ENCODE results near the gene ZDHHC8.

Gene ZDHHC8

DNA sequence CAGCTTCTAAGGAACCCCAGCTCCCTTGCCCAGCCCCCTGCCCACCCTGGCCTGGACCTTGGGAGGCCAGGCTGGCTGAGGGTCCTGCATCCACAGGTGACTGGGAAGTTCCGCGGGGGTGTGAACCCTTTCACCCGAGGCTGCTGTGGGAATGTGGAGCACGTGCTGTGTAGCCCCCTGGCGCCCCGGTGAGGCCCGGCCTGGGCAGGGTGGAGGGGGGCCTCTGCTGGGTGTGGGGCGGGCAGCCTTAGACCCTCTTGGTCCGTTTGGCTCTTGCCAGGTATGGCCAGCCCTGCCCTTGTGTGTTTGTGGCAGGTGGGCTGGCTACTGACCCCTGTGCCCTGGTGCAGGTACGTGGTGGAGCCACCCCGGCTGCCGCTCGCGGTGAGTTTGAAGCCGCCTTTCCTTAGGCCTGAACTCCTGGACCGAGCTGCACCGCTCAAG lies 8.9 kb downstream of the ZDHHC8 start:
- Histone ChIP-seq H3K27me3 (ENCODE audit: insufficient read depth, low read length) (no peaks in the 10 kb centered on the region), H3K4me3 (ENCODE audit: low read depth, low read length, poor library complexity, severe bottlenecking) (no peak overlapping the region), H3K27ac (ENCODE audit: low read depth, low read length, poor library complexity, severe bottlenecking) (no peak overlapping the region), H2AFZ (ENCODE audit: low read length) (no peak overlapping the region), H3K4me1 (ENCODE audit: insufficient read depth, low read length, severe bottlenecking) (peaks cover 10% of the 10 kb centered on the region), H3K4me2 (ENCODE audit: low read length) (no peak overlapping the region), H3K79me2 (ENCODE audit: insufficient read depth, low read length) (no peaks in the 10 kb centered on the region), H3K36me3 (ENCODE audit: insufficient read depth, low read length) (no peaks in the 10 kb centered on the region), H4K20me1 (ENCODE audit: insufficient read depth, low read length) (no peaks in the 10 kb centered on the region), H3F3A (ENCODE audit: insufficient read depth, low read length) (no peaks in the 10 kb centered on the region), H3K9me3 (ENCODE audit: low read length) (no peaks in the 10 kb centered on the region), H3K9me2 (ENCODE audit: low read depth, low read length) (no peaks in the 10 kb centered on the region), H3K9ac (ENCODE audit: low read length) (no peak overlapping the region)
- TF ChIP-seq EZH2 (IDR thresholded peaks at IDR 0.05; ENCODE audit: borderline replicate concordance, low read length): no peak
- TF ChIP-seq, protein P1, sequence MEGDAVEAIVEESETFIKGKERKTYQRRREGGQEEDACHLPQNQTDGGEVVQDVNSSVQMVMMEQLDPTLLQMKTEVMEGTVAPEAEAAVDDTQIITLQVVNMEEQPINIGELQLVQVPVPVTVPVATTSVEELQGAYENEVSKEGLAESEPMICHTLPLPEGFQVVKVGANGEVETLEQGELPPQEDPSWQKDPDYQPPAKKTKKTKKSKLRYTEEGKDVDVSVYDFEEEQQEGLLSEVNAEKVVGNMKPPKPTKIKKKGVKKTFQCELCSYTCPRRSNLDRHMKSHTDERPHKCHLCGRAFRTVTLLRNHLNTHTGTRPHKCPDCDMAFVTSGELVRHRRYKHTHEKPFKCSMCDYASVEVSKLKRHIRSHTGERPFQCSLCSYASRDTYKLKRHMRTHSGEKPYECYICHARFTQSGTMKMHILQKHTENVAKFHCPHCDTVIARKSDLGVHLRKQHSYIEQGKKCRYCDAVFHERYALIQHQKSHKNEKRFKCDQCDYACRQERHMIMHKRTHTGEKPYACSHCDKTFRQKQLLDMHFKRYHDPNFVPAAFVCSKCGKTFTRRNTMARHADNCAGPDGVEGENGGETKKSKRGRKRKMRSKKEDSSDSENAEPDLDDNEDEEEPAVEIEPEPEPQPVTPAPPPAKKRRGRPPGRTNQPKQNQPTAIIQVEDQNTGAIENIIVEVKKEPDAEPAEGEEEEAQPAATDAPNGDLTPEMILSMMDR (IDR thresholded peaks at IDR 0.05; ENCODE audit: low read length): no peak

DNA sequence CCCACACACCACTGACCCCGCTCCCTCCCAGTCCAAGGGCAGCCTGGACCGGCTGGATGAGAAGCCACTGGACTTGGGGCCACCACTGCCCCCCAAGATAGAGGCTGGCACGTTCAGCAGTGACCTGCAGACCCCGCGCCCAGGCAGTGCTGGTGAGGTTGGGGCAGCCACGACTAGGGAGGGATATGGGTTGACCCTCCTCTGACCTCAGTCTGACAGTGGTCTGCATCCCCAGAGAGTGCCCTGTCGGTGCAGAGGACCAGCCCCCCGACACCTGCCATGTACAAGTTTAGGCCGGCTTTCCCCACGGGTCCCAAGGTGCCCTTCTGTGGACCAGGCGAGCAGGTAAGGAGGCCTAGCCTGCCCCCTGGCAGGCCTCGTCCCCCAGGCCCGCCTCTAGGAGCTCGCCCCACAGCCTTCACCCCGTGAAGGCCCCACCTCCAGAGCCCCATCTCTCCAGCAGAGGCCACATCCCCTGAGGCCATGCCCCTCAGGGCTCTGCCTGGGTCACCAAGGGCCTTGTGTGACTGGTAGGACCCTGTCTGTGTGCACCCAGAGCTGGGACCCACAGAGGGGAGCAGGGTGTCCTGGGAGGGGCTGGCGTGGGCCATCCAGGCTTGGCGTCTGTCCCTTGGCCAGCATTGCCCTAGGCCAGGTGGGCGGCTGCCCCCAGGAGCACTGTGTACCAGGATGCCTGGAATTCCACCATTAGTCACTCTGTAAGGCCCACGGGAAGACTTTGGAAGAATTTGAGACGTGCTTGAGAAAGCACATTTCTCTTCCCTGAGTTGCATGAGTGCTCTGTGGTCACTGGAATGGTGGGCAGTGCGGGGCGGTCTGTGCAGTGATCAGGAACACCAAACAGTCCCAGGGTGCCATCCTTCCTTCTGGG lies 9.8 kb downstream of the ZDHHC8 start:
- no peaks in the 10 kb centered on the region for H3K27me3 ChIP-seq (ENCODE audit: insufficient read depth, low read length)
- H3K4me2 ChIP-seq (ENCODE audit: low read length): no peak overlapping the region
- no peak for TF ChIP-seq EZH2 (IDR thresholded peaks at IDR 0.05; ENCODE audit: borderline replicate concordance, low read length)
- TF ChIP-seq, protein P1 (IDR thresholded peaks at IDR 0.05; ENCODE audit: low read length): no peak
- no peaks in the 10 kb centered on the region for H4K20me1 ChIP-seq (ENCODE audit: insufficient read depth, low read length)
- H3K27ac ChIP-seq (ENCODE audit: low read depth, low read length, poor library complexity, severe bottlenecking): no peak overlapping the region
- no peak overlapping the region for H2AFZ ChIP-seq (ENCODE audit: low read length)
- H3K79me2 ChIP-seq (ENCODE audit: insufficient read depth, low read length): no peaks in the 10 kb centered on the region
- no peaks in the 10 kb centered on the region for H3F3A ChIP-seq (ENCODE audit: insufficient read depth, low read length)
- H3K36me3 ChIP-seq (ENCODE audit: insufficient read depth, low read length): no peaks in the 10 kb centered on the region
- H3K9me2 ChIP-seq (ENCODE audit: low read depth, low read length): no peaks in the 10 kb centered on the region
- no peak overlapping the region for H3K9ac ChIP-seq (ENCODE audit: low read length)
- H3K4me1 ChIP-seq (ENCODE audit: insufficient read depth, low read length, severe bottlenecking): peaks cover under 1% of the 10 kb centered on the region
- H3K4me3 ChIP-seq (ENCODE audit: low read depth, low read length, poor library complexity, severe bottlenecking): no peak overlapping the region
- no peaks in the 10 kb centered on the region for H3K9me3 ChIP-seq (ENCODE audit: low read length)

DNA sequence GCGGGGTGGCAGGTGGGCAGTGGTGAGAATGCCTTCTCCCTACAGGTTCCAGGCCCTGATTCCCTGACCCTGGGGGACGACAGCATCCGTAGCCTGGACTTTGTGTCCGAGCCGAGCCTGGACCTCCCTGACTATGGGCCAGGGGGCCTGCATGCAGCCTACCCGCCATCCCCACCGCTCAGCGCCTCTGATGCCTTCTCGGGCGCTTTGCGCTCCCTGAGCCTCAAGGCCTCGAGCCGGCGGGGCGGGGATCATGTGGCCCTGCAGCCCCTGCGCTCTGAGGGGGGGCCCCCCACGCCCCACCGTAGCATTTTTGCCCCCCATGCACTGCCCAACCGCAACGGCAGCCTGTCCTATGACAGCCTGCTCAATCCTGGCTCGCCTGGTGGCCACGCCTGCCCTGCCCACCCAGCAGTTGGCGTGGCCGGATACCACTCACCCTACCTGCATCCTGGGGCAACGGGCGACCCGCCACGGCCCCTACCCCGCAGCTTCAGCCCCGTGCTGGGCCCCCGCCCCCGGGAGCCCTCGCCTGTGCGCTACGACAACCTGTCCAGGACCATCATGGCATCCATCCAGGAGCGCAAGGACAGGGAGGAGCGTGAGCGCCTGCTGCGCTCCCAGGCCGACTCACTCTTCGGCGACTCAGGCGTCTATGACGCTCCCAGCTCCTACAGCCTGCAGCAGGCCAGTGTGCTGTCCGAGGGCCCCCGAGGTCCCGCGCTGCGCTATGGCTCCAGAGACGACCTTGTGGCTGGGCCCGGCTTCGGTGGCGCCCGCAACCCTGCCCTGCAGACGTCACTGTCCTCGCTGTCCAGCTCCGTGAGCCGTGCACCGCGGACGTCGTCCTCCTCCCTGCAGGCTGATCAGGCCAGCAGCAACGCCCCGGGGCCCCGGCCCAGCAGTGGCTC lies 11.4 kb downstream of the ZDHHC8 start:
- H3K9ac ChIP-seq (ENCODE audit: low read length): no peak overlapping the region
- H3K4me3 ChIP-seq (ENCODE audit: low read depth, low read length, poor library complexity, severe bottlenecking): no peak overlapping the region
- no peaks in the 10 kb centered on the region for H3K9me3 ChIP-seq (ENCODE audit: low read length)
- no peaks in the 10 kb centered on the region for H3K9me2 ChIP-seq (ENCODE audit: low read depth, low read length)
- H3K4me1 ChIP-seq (ENCODE audit: insufficient read depth, low read length, severe bottlenecking): no peaks in the 10 kb centered on the region
- no peaks in the 10 kb centered on the region for H3K36me3 ChIP-seq (ENCODE audit: insufficient read depth, low read length)
- H3K79me2 ChIP-seq (ENCODE audit: insufficient read depth, low read length): no peaks in the 10 kb centered on the region
- H3K4me2 ChIP-seq (ENCODE audit: low read length): no peak overlapping the region
- TF ChIP-seq, protein P1 (IDR thresholded peaks at IDR 0.05; ENCODE audit: low read length): no peak
- TF ChIP-seq EZH2 (IDR thresholded peaks at IDR 0.05; ENCODE audit: borderline replicate concordance, low read length): no peak
- H3K27me3 ChIP-seq (ENCODE audit: insufficient read depth, low read length): no peaks in the 10 kb centered on the region
- H4K20me1 ChIP-seq (ENCODE audit: insufficient read depth, low read length): no peaks in the 10 kb centered on the region
- H2AFZ ChIP-seq (ENCODE audit: low read length): no peak overlapping the region
- H3F3A ChIP-seq (ENCODE audit: insufficient read depth, low read length): no peaks in the 10 kb centered on the region
- no peak overlapping the region for H3K27ac ChIP-seq (ENCODE audit: low read depth, low read length, poor library complexity, severe bottlenecking)
